GM06990 (cell line): ENCODE measurements around the gene PHC2.

Source experiments
- DNase-seq: peaks from one replicate; pipeline ENCODE4 v3.0.0-alpha.2; 2011; ENCODE audit not compliant: insufficient read length; ENCODE audit errors: extremely low read depth
- H3K27me3 ChIP-seq: replicated peaks from 2 replicates; pipeline ENCODE4 v1.6.0; 2011; ENCODE audit warnings: low read length; ENCODE audit not compliant: control insufficient read depth, insufficient read depth
- H3K36me3 ChIP-seq: 2 replicates; pipeline ENCODE4 v1.5.1; 2011; ENCODE audit warnings: low read length; ENCODE audit not compliant: control insufficient read depth, insufficient read depth
- H3K4me3 ChIP-seq: replicated peaks from 2 replicates; pipeline ENCODE4 v1.5.1; 2011; ENCODE audit warnings: low read depth, mild to moderate bottlenecking, control low read depth, low read length
- CTCF ChIP-seq: IDR thresholded peaks from 2 replicates; pipeline ENCODE4 v1.5.1; 2011; ENCODE audit warnings: low read length, control low read depth, mild to moderate bottlenecking, inconsistent platforms; ENCODE audit not compliant: insufficient read depth, poor library complexity, severe bottlenecking

Gene PHC2

DNA sequence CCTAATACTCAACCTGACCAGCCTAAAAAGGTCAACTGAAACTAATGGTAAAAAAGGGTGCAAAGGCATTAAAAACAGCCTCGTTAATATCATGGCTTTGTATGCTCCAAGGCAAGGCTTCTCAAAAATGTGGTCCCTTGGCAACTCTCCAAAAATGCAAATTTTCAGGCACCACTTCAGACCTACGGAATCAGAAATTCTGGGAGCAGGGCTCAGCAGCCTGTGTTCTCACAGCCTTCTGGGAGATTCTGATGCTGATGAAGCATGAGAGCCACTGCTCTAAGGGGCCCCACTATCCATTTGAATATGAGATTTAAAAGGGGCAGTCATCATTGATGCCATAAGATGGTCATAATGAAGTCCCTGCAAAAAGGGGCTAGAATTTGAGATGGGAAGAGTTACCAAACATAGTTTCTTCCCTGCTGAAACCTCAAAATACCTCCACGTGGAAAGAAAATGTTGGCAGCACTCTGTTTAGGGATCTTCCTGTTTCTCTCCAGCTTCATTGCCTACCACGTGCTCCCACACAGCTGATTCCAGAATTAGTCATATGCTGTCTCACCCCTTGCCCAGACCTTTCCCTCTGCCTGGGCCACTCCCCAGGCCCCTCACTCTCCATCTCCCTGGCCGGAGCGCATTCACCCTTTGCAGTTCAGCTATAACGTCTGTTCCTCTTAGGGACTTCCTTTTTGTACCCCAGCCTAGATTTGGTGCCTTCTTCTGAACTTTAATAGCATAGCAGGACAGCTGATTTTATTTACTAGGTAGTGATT, 46.7 kb downstream of the PHC2 start:
- Histone ChIP-seq H3K36me3 (no peaks in the 10 kb centered on the region), H3K27me3 (no peaks in the 10 kb centered on the region), H3K4me3 (no peak overlapping the region)
- no peak for DNase-seq
- TF ChIP-seq CTCF, result no peak

GRCh38 chr1:33383489-33383888, 47.4 kb downstream of the PHC2 start:
- Histone ChIP-seq H3K27me3 (no peaks in the 10 kb centered on the region), H3K4me3 (no peak overlapping the region), H3K36me3 (no peaks in the 10 kb centered on the region)
- DNase-seq, result no peak
- TF ChIP-seq CTCF, result no peak

DNA sequence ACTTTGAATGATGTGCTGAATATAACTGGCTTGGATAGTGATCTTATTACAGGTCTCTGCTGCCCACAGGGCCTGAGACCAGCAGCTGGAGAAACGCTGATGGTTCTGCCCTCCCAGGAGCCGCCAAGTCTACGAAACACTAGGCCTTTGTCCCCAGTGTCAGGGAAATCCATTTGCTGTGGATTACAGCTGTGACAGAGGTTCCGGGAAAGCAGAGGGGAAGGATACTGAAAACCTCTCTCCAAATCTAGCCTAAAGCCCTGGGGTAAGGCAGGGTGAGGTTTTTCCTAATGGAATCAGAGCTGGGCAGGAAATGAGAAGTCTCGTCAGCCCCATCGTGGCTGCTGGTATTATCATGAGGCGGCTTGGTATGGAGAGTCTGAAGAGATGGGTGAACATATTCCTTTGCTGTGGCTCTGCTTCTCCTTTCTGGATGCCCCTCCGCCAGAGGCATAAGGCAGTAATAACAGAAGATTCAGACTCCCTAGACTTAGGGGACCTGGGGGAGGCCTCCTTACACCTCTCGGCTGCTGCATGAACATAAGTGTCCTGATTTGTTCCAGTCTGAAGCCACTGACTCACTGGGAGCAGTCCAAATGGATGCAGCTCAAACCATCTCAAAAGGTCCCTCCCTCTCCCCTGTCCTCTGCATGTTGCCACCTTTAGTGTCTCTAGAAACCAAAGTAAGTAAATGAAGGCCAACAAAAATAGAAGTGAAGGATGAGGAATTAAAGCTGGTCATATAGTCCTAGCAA, 48.1 kb downstream of the PHC2 start:
- H3K36me3 ChIP-seq, result no peaks in the 10 kb centered on the region
- no peak for DNase-seq
- H3K27me3 ChIP-seq, result no peaks in the 10 kb centered on the region
- no peak for TF ChIP-seq CTCF
- H3K4me3 ChIP-seq, result no peak overlapping the region

- Histone ChIP-seq H3K27me3 (no peaks in the 10 kb centered on the region), H3K4me3 (no peak overlapping the region), H3K36me3 (no peaks in the 10 kb centered on the region)
- no peak for DNase-seq
- no peak for TF ChIP-seq CTCF
These were observed 48.9 kb downstream of the PHC2 start for GRCh38 chr1:33381977-33382376.

GRCh38 chr1:33380811-33381210, 50.1 kb downstream of the PHC2 start:
- H3K36me3 ChIP-seq, result no peaks in the 10 kb centered on the region
- no peak for DNase-seq
- H3K4me3 ChIP-seq, result no peak overlapping the region
- no peak for TF ChIP-seq CTCF
- no peaks in the 10 kb centered on the region for H3K27me3 ChIP-seq
